Right kidney (tissue), 1 donor: ENCODE measurements around the gene EDDM13.
"Not testable (repeated sequence)": the region's sequence is repeated elsewhere in the genome, so short reads cannot be mapped to it uniquely, and the experiment has no call there.

Source experiments
- DNase-seq: peaks from one replicate; pipeline ENCODE4 v3.0.0-alpha.2; 2016

The EDDM13 gene

GRCh38 chr19:56321989-56322440 is 49.5 kb downstream of the EDDM13 start:
- DNase-seq, result no peak

DNA sequence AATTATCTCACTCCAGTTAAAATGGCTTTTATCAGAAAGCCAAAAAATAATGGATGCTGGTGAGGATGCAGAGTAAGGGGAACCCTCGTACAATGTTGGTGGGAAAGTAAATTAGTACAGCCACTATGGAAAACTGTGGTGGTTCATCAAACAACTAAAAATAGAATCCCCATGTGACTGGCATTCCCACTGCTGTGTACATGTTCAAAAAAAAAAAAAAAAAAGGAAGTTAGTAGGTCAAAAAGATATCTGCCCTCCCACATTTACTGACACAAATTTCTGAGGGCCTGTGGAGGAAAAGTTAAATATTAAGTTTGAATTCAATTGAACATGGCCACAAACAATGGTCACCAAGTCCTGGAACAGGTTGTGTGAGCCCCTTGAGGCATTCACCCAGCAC is 51.9 kb downstream of the EDDM13 start:
- DNase-seq, result no peak

GRCh38 chr19:56332695-56333094 is 60.1 kb downstream of the EDDM13 start:
- no peak for DNase-seq

GRCh38 chr19:56333506-56333905 is 61.0 kb downstream of the EDDM13 start:
- DNase-seq, result no peak

DNA sequence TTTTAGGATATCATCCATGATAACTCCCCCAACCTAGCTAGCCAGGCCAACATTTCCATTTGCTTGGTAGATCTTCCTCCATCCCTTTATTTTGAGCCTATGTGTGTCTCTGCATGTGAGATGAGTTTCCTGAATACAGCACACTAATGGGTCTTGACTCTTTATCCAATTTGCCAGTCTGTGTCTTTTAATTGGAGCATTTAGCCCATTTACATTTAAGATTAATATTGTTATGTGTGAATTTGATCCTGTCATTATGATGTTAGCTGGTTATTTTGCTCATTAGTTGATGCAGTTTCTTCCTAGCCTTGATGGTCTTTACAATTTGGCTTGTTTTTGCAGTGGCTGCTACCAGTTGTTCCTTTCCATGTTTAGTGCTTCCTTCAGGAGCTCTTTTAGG is 62.8 kb downstream of the EDDM13 start:
- DNase-seq, result not testable (repeated sequence)

DNA sequence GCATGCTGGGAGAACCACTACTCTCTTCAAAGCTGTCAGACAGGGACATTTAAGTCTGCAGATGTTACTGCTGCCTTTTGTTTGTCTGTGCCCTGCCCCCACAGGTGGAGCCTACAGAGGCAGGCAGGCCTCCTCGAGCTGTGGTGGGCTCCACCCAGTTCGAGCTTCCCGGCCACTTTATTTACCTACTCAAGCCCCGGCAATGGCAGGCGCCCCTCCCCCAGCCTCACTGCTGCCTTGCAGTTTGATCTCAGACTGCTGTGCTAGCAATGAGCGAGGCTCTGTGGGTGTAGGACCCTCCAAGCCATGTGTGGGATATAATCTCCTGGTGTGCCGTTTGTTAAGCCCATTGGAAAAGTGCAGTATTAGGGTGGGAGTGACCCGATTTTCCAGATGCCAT is 64.5 kb downstream of the EDDM13 start:
- not testable (repeated sequence) for DNase-seq

- not testable (repeated sequence) for DNase-seq
Observed at GRCh38 chr19:56339031-56339430, 66.5 kb downstream of the EDDM13 start.

DNA sequence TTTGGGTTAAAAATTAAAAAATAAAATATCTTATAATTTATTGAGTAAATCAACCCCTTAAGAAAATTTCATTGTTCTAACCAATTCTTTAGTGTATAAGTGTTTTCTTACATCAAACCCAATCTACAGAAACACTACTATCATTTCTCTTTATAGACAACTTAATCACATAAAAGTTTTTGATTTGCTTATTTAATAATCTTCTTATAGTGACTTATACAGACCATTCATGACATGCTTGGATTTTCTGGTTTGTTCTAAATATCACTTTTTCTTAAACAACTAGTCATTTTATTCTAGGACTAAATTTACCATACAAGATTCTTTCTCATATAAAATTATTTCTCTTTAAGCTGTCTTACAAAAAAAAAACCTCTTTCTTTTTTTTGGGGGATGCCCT is 69.4 kb downstream of the EDDM13 start:
- no peak for DNase-seq

GRCh38 chr19:56347163-56347778 is 74.7 kb downstream of the EDDM13 start:
- no peak for DNase-seq

DNA sequence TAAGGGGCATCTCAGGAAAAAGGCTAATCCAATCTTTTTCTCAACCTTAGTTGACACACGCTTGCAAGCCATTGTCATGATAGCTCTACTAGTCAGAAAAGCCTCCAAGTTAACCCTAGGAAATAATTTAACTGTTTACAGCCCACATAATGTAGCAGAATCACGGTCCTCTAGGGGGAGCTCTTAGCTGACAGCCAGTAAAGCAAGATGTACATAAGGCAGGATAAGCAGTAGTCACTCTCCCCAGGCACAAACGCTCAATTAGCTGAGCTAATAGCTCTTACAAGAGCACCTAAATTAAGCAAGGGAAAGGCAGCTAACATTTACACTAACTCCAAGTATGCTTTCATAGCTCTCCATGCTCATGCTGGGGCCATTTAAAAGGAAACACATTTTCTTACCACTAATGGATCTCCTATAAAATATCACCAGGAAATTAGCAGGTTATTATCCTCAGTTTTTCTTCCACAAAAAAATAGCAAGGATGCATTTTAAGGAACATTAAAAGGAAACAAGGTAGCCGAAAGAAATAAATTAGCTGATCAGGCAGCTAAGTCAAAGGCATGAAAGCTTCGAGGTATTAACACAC is 75.8 kb downstream of the EDDM13 start:
- no peak for DNase-seq

DNA sequence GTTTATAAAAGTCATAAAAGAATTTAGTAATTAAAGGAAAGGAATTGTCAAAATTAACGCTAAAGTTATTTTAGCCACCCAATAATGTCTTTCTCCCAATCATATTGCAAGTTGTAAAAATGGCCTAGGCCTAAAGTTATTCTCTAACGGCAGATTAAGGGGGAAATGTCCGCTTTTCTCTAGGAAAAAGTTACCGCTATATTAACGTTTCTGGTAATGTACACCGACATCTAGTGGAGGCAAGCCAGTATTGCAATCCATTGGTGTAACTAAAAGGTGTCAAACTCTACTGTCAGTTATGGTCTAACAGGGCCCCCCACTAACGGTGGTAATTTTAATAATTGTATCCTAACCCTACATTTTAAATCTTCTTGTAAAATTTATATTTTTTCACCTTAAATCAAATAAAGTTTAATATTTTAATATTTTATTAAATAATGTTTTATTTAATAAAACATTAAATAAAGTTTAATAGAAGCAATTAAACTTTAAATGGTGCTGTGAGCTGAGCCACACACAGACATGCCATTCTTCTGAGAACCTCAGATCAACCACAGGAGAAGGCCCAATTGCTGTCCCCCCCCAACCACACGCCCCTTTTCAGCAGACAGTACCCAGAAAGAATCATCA is 78.0 kb downstream of the EDDM13 start:
- no peak for DNase-seq

- DNase-seq, result no peak
Observed at GRCh38 chr19:56351208-56351607, 78.7 kb downstream of the EDDM13 start.

DNA sequence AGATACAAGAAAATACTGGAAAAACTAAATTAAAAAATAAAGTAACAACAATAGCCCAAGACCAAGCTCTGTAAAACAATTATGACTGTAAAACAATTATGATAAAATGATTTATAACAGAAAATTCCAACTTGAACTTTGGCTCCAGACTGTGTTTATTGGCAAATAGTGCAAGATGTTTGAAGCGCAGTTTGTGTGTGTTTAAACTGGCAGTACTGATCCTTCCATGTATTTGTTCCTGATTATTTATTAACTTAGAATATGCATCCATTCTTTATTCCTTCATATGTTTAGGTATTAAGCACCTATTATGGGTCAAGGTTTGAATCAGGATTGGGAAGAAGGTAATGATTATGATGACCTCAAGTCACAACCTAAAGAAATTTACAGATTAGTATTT is 83.0 kb downstream of the EDDM13 start:
- no peak for DNase-seq

- DNase-seq, result no peak
Observed at GRCh38 chr19:56356944-56357343, 84.4 kb downstream of the EDDM13 start.
